Measurements from ENCODE around the gene ARSI. TPM values are rescaled to one million over a fixed set of nuclear protein-coding genes. Genes with fewer than 3 reads are reported as not detected.

The ARSI gene
- total and polyA plus RNA-seq, 3 experiments from 2014 or later, result not detected

DNA sequence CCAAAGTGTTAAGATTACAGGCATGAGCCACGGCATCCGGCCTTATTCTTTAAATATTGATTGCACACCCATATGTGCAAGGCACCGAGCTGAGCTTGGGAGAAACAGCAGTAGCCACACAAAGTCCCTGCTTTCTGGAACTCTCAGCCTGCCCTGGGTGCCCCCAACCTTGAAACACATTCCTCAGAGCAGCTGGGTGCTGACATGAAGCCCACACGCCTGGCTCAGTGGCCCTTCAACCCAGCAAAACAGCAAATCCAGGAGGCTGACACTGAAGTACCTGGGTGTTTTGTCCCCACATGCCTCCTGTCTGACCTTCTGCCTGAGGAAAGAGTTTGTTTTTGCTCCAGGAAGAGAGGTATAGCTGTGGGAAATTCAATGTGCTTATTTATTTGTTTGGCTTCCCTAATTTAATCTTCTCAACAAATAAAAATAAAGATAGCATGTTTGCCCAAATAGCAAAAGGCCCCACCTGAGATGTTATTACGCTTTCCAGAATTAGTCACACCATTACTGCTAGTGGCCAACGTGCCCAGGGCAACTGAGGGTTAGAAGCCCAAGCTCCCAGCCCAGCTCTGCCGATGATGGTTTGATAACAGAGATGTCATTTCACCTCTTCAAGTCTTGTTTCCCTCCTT lies 41.4 kb upstream of the ARSI start:
- CTCF ChIA-PET, result interaction anchor here (1.3 kb wide), 1 partner anchor 8 kb away, joined by 3 read pairs; no protein-coding TSS in a partner anchor
- Mint-ChIP-seq H3K4me1 (peaks cover 9 to 15% (median 14%) of the 10 kb centered on the region in 3 donors), H3K4me3 (no peak overlapping the region), H3K27ac (no peak overlapping the region), H3K36me3 (no peaks in the 10 kb centered on the region), H3K27me3 (peaks cover 0 to 4% of the 10 kb centered on the region in 2 donors), H3K9me3 (peaks cover 0 to 2% (median 0%) of the 10 kb centered on the region in 5 donors)
- no peak overlapping the region for H3K4me3 ChIP-seq (ENCODE audit: low read length)
- DNase-seq, result no peak
- H3K4me1 ChIP-seq (ENCODE audit: insufficient read depth, low read length), result no peaks in the 10 kb centered on the region
- no peaks in the 10 kb centered on the region for H3K9me3 ChIP-seq (ENCODE audit: low read length)
- no peaks in the 10 kb centered on the region for H3K36me3 ChIP-seq (ENCODE audit: insufficient read depth, low read length)
- no peak overlapping the region for H3K27ac ChIP-seq (ENCODE audit: low read depth, low read length)
- POLR2A ChIA-PET, result no interaction called here
- no peaks in the 10 kb centered on the region for H3K27me3 ChIP-seq (ENCODE audit: insufficient read depth, low read length, poor library complexity, severe bottlenecking)

DNA sequence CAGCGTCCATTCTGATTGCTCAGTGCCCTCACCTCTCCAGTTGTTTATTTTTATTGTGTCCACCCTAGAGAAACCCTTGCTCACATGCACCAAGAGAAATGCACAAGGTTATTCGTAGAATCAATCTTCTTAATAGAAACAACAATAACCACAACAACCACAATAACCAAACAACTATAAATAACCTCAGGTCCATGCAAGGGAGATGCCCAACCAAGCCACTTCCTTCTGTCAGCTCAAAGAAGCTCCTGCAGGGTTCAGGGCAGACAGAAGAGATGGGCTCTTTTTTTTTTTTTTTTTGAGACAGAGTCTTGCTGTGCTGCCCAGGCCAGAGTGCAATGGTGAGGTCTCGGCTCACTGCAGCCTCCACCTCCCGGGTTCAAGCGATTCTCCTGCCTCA lies 39.9 kb upstream of the ARSI start:
- Histone ChIP-seq H3K4me1 (ENCODE audit: insufficient read depth, low read length) (no peaks in the 10 kb centered on the region), H3K27me3 (ENCODE audit: insufficient read depth, low read length, poor library complexity, severe bottlenecking) (no peaks in the 10 kb centered on the region), H3K36me3 (ENCODE audit: insufficient read depth, low read length) (no peaks in the 10 kb centered on the region), H3K9me3 (ENCODE audit: low read length) (no peaks in the 10 kb centered on the region), H3K4me3 (ENCODE audit: low read length) (no peak overlapping the region), H3K27ac (ENCODE audit: low read depth, low read length) (no peak overlapping the region)
- H3K4me1 Mint-ChIP-seq, result peaks cover 9 to 15% (median 14%) of the 10 kb centered on the region in 3 donors
- H3K4me3 Mint-ChIP-seq, result peak overlapping the region in 1 of 7 donors; percentile 11
- H3K36me3 Mint-ChIP-seq, result no peaks in the 10 kb centered on the region
- H3K9me3 Mint-ChIP-seq, result peaks cover 0 to 2% (median 0%) of the 10 kb centered on the region in 5 donors
- DNase-seq, result no peak
- CTCF ChIA-PET, result no interaction called here
- POLR2A ChIA-PET, result interaction anchor here (0.6 kb wide), 1 partner anchor 331 kb away, joined by 3 read pairs; no protein-coding TSS in a partner anchor
- peaks cover 0 to 4% of the 10 kb centered on the region in 2 donors for H3K27me3 Mint-ChIP-seq
- no peak overlapping the region for H3K27ac Mint-ChIP-seq

DNA sequence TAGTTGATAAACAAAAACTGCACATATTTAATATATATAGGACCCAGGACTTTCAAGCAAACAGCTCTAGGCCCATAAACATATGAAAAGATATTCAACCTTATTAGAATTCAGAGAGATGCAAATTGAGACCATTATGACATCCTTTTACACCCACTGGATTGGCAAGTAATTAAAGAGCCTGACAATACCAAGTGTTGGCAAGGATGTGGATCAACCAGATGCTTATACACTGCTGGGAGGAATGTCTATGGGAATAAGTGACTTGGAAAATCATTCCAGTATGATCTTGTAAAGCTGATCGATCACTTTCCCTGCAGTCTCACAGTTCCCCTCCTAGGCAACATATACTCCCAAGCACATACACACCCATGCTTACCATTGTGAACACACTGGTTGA lies 39.3 kb upstream of the ARSI start:
- H3K27me3 Mint-ChIP-seq, result peaks cover 0 to 4% of the 10 kb centered on the region in 2 donors

DNA sequence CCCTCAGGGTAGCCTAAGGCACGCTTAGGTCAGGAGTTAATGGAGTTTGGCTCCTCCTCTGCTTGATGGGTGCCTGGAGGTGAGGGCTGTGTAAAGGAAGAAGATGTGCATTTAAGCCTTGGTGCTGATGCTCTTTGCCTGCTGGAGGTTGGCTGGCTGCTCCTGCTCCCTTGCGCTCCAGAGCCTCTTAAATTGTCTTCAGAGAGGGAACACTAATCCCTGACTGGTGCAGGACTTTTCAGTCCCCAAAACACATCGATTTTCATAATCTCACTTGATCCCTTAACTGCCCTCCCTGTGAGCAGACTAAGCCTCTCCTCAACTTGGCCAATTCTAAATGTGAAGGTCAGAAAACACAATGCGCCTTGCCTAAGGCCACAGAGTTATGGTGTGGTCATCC lies 38.6 kb upstream of the ARSI start:
- Mint-ChIP-seq H3K4me1 (peaks cover 9 to 15% (median 14%) of the 10 kb centered on the region in 3 donors), H3K9me3 (peaks cover 0 to 2% (median 0%) of the 10 kb centered on the region in 5 donors), H3K36me3 (no peaks in the 10 kb centered on the region), H3K4me3 (no peak overlapping the region), H3K27ac (no peak overlapping the region), H3K27me3 (peaks cover 0 to 4% of the 10 kb centered on the region in 2 donors)
- ChIA-PET POLR2A (no interaction called here), CTCF (no interaction called here)
- H3K4me1 ChIP-seq (ENCODE audit: insufficient read depth, low read length), result no peaks in the 10 kb centered on the region
- H3K4me3 ChIP-seq (ENCODE audit: low read length), result no peak overlapping the region
- no peaks in the 10 kb centered on the region for H3K27me3 ChIP-seq (ENCODE audit: insufficient read depth, low read length, poor library complexity, severe bottlenecking)
- H3K27ac ChIP-seq (ENCODE audit: low read depth, low read length), result no peak overlapping the region
- no peaks in the 10 kb centered on the region for H3K36me3 ChIP-seq (ENCODE audit: insufficient read depth, low read length)
- no peaks in the 10 kb centered on the region for H3K9me3 ChIP-seq (ENCODE audit: low read length)
- DNase-seq, result no peak

More for the DNA sequence above, 39.3 kb upstream of the ARSI start:
- Mint-ChIP-seq H3K9me3 (peaks cover 0 to 2% (median 0%) of the 10 kb centered on the region in 5 donors), H3K4me1 (peaks cover 9 to 15% (median 14%) of the 10 kb centered on the region in 3 donors), H3K4me3 (no peak overlapping the region), H3K36me3 (no peaks in the 10 kb centered on the region), H3K27ac (no peak overlapping the region)
- no peak overlapping the region for H3K4me3 ChIP-seq (ENCODE audit: low read length)
- CTCF ChIA-PET, result no interaction called here
- no peaks in the 10 kb centered on the region for H3K36me3 ChIP-seq (ENCODE audit: insufficient read depth, low read length)
- no peaks in the 10 kb centered on the region for H3K27me3 ChIP-seq (ENCODE audit: insufficient read depth, low read length, poor library complexity, severe bottlenecking)
- POLR2A ChIA-PET, result no interaction called here
- no peak overlapping the region for H3K27ac ChIP-seq (ENCODE audit: low read depth, low read length)
- DNase-seq, result no peak
- no peaks in the 10 kb centered on the region for H3K4me1 ChIP-seq (ENCODE audit: insufficient read depth, low read length)
- H3K9me3 ChIP-seq (ENCODE audit: low read length), result no peaks in the 10 kb centered on the region

DNA sequence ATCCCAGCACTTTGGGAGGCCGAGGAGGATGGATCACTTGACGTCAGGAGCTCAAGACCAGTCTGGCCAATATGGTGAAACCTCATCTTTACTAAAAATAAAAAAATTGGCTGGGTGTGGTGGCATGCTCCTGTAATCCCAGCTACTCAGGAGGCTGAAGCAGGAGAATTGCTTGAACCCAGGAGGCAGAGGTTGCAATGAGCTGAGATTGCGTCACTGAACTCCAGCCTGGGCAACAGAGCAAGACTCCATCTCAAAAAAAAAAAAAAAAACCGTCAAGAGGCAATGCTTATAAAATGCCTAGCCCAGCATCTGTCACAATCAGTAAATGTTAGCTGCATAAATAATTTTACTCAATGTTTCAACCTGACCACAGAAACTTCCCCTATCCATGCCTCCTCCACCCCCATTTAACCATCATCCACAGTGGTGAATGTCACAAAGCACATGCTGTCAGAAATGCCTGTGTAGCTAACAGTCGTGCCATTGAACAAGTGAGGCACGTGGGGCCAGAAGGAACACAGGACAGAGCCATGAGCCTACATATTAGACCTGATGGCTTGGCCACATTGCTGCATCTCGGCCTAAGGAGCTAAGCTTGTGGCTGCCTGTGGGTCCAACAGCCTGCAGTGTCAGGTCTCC lies 38.0 kb upstream of the ARSI start:
- H3K36me3 Mint-ChIP-seq, result no peaks in the 10 kb centered on the region
- DNase-seq, result no peak
- POLR2A ChIA-PET, result no interaction called here

DNA sequence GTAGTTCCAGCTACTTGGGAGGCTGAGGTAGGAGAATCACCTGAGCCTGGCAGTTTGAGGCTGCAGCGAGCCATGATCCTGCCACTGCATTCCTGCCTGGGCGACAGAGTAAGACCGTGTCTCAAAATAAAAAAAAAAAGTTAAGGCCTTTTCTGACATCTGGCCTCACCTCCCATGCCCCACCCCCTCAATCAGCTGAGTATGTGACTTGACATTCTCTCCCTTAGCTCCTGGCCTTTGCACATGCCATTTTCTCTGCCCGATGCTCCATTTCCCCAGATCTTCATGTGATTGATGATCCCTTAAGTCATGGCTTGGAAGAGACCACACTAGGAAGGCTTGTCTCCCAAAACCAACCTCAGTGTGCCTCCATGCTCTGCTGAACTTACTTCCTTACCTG lies 37.1 kb upstream of the ARSI start:
- Mint-ChIP-seq H3K4me3 (no peak overlapping the region), H3K36me3 (no peaks in the 10 kb centered on the region), H3K27ac (no peak overlapping the region), H3K9me3 (peaks cover 0 to 2% (median 0%) of the 10 kb centered on the region in 5 donors), H3K4me1 (peaks cover 9 to 15% (median 14%) of the 10 kb centered on the region in 3 donors), H3K27me3 (peaks cover 0 to 6% of the 10 kb centered on the region in 2 donors)
- no peaks in the 10 kb centered on the region for H3K27me3 ChIP-seq (ENCODE audit: insufficient read depth, low read length, poor library complexity, severe bottlenecking)
- no peak for DNase-seq
- H3K4me1 ChIP-seq (ENCODE audit: insufficient read depth, low read length), result no peaks in the 10 kb centered on the region
- no peaks in the 10 kb centered on the region for H3K9me3 ChIP-seq (ENCODE audit: low read length)
- ChIA-PET CTCF (interaction anchor here (1.0 to 2.2 kb wide), 2 partner anchors 10 to 17 kb away, joined by 4 to 9 read pairs; no protein-coding TSS in a partner anchor), POLR2A (no interaction called here)
- H3K36me3 ChIP-seq (ENCODE audit: insufficient read depth, low read length), result no peaks in the 10 kb centered on the region
- H3K27ac ChIP-seq (ENCODE audit: low read depth, low read length), result no peak overlapping the region
- no peak overlapping the region for H3K4me3 ChIP-seq (ENCODE audit: low read length)

More for the DNA sequence above, 38.0 kb upstream of the ARSI start:
- no peaks in the 10 kb centered on the region for H3K4me1 ChIP-seq (ENCODE audit: insufficient read depth, low read length)
- H3K9me3 Mint-ChIP-seq, result peaks cover 0 to 2% (median 0%) of the 10 kb centered on the region in 5 donors
- CTCF ChIA-PET, result interaction anchor here (1.0 to 2.2 kb wide), 2 partner anchors 9 to 18 kb away, joined by 4 to 9 read pairs; no protein-coding TSS in a partner anchor
- H3K4me3 Mint-ChIP-seq, result no peak overlapping the region
- no peaks in the 10 kb centered on the region for H3K27me3 ChIP-seq (ENCODE audit: insufficient read depth, low read length, poor library complexity, severe bottlenecking)
- H3K4me3 ChIP-seq (ENCODE audit: low read length), result no peak overlapping the region
- peaks cover 9 to 15% (median 14%) of the 10 kb centered on the region in 3 donors for H3K4me1 Mint-ChIP-seq
- peaks cover 0 to 4% of the 10 kb centered on the region in 2 donors for H3K27me3 Mint-ChIP-seq
- no peaks in the 10 kb centered on the region for H3K36me3 ChIP-seq (ENCODE audit: insufficient read depth, low read length)
- H3K27ac Mint-ChIP-seq, result no peak overlapping the region
- H3K27ac ChIP-seq (ENCODE audit: low read depth, low read length), result no peak overlapping the region
- no peaks in the 10 kb centered on the region for H3K9me3 ChIP-seq (ENCODE audit: low read length)

DNA sequence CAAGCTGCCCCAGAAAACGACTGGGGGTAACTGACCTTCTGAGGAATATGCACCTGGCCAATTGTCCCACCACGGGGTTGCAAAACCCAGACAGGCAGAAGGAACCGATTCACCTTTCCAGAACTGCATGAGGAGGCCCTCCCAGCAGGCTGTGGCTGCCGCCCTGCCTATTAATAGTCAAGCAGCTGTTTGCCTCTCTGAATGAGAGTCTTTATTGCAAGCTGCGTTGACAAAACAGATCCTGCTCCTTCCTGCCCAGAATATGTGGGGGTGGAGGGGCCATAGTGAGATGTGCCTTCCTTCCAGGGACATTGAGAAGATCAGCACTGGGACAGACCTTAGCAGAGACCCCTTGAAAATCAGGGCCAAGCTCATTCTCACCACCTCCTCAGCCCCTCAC lies 36.5 kb upstream of the ARSI start:
- no peaks in the 10 kb centered on the region for H3K27me3 ChIP-seq (ENCODE audit: insufficient read depth, low read length, poor library complexity, severe bottlenecking)
- H3K27ac Mint-ChIP-seq, result no peak overlapping the region
- H3K4me3 ChIP-seq (ENCODE audit: low read length), result no peak overlapping the region
- no peaks in the 10 kb centered on the region for H3K4me1 ChIP-seq (ENCODE audit: insufficient read depth, low read length)
- no peaks in the 10 kb centered on the region for H3K9me3 ChIP-seq (ENCODE audit: low read length)
- H3K27me3 Mint-ChIP-seq, result peaks cover 0 to 6% of the 10 kb centered on the region in 2 donors
- peaks cover 0 to 2% (median 0%) of the 10 kb centered on the region in 5 donors for H3K9me3 Mint-ChIP-seq
- DNase-seq, result no peak
- peaks cover 9 to 15% (median 14%) of the 10 kb centered on the region in 3 donors for H3K4me1 Mint-ChIP-seq
- no peak overlapping the region for H3K4me3 Mint-ChIP-seq
- ChIA-PET CTCF (interaction anchor here (1.3 to 2.2 kb wide), 2 partner anchors 11 to 25 kb away, joined by 3 to 9 read pairs; no protein-coding TSS in a partner anchor), POLR2A (no interaction called here)
- H3K27ac ChIP-seq (ENCODE audit: low read depth, low read length), result no peak overlapping the region
- H3K36me3 Mint-ChIP-seq, result no peaks in the 10 kb centered on the region
- no peaks in the 10 kb centered on the region for H3K36me3 ChIP-seq (ENCODE audit: insufficient read depth, low read length)

DNA sequence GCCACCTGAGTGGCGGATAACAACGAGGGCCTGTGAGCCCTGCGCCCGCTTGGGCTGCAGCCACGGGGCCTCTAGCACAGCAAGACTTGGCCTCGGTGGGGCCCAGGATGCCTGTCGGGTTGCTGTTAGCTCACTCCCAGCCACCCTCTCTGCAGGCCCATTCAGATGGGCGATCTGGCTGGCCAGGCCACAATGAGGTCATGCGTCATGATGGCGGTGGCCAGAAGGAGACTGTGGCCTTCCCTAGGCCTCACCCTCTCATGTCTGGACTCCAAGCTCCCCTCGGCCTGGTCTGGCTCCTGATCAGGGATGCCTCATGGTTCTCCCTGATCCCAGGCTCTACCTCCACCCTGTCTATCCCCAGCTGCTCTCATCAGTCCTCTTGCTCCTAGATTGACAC lies 35.8 kb upstream of the ARSI start:
- H3K27me3 Mint-ChIP-seq, result peaks cover 0 to 3% of the 10 kb centered on the region in 2 donors
- H3K27ac Mint-ChIP-seq, result no peak overlapping the region
- CTCF ChIA-PET, result interaction anchor here (1.3 kb wide), 1 partner anchor 25 kb away, joined by 3 read pairs; no protein-coding TSS in a partner anchor
- H3K9me3 Mint-ChIP-seq, result peaks cover 0 to 2% (median 0%) of the 10 kb centered on the region in 5 donors
- Histone ChIP-seq H3K27me3 (ENCODE audit: insufficient read depth, low read length, poor library complexity, severe bottlenecking) (no peaks in the 10 kb centered on the region), H3K4me1 (ENCODE audit: insufficient read depth, low read length) (no peaks in the 10 kb centered on the region), H3K9me3 (ENCODE audit: low read length) (no peaks in the 10 kb centered on the region), H3K36me3 (ENCODE audit: insufficient read depth, low read length) (no peaks in the 10 kb centered on the region), H3K4me3 (ENCODE audit: low read length) (no peak overlapping the region), H3K27ac (ENCODE audit: low read depth, low read length) (no peak overlapping the region)
- DNase-seq, result no peak
- POLR2A ChIA-PET, result no interaction called here
- H3K4me1 Mint-ChIP-seq, result peaks cover 9 to 14% (median 14%) of the 10 kb centered on the region in 3 donors
- H3K36me3 Mint-ChIP-seq, result no peaks in the 10 kb centered on the region
- H3K4me3 Mint-ChIP-seq, result no peak overlapping the region

Measured in CD8-positive, alpha-beta memory T cell (primary cell).